Islet of Langerhans (tissue), 1 donor: ENCODE measurements around the gene NFAT5.

Experiments used
- FAIRE-seq: peaks from one replicate; lab custom pipeline; 2011; peaks lifted over from hg19 to GRCh38; lab: Jason Lieb, UNC

Gene NFAT5

DNA sequence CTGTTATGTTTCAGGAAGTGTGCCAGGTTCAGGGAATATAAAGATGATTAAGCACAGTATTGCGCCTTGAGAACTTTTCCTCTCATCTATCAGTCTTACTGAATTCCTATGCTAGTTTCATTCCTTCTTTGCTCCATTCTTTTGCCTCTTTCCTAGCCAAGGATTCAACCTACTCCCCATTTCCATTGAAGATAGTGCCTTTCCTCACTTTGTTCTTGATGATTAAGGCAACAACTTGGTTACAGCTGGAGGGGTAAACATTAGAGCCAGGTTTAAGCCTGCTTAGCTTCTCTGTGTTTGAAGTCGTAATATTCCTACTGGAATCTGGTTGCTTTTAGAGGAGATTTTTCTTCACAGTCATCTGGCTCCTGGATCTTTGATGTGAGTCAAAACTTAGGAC is 85.5 kb downstream of the NFAT5 start:
- no peak for FAIRE-seq

DNA sequence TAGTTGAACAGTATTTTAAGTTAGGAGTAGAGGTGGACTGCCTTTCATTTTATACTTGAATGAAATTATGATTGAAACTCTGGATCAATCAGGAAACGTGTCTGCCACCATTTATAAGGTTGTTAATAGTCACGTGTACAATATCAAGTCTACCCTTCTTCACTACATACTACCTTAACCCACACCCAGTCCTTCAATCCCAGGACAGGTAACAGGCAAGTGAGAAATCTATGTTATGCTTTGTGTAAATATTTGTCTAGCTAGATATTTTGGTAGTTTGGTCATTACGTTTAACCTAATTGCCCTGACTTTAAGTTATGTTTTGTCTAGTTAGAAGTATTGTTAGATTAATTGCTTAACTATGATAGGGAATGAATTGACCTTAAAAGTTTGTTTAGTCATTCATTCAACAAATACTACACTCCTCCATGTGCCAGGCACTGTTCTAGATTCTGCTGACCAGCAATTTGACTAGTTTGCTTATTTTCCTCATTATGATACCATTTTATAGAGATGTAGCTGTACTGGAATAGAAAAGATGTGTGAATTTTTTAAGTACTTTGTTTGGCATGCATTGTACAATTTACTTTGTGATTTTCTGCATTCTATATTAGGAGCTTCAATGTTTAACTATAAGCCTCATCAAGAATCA is 88.6 kb downstream of the NFAT5 start:
- no peak for FAIRE-seq

DNA sequence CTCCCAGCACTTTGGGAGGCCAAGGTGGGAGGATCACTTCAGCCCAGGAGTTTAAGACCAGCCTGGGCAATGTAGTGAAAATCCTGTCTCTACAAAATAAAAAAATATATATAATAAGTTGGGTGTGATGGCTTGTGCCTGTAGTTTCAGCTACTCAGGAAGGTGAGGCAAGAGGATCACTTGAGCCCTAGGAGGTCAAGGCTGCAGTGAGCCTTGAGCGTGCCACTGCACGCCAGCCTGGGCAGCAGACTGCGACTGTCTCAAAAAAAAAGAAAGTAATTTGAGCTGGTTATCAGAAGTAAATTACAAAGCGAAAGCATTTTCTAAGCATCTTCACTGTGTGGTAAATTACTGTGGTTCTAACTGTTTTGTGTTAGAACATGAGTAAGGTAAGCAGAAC is 94.4 kb downstream of the NFAT5 start:
- no peak for FAIRE-seq

DNA sequence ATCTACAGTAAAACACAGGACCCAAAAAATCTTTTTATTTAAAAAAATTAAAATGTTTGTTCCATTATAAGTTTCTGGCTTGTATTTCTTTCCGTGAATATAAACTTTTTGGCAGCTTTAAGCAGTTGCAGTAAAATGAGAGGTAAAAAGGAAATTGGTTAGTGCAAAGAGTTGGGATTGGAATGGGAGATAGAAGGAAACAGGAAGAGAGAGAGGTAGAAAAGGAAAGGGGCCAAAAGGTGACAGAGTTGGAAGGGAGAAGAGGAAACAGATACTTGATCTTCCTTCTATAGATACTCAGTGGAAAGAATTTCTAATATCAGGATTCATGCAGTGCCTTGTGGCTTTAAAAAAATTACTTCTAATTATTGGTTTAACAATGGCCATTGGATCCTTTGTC is 97.1 kb downstream of the NFAT5 start:
- no peak for FAIRE-seq

DNA sequence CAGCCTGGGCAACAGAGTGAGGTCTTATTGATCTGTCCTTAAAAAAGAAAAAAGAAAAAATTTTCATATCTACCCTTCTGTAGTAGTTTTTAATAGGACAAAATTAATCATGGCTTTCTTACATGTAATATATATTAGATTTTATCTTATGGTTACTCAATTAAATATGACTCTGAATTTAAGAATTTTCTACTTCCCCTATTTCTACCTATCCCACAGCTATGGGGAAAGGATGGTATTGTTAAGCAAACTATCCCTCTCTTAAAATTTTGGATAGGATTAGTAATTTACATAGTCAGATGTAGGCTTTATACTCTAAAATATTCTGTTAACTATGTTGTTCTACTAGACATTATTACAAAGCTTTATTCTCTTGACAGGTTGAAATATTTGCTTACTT is 98.1 kb downstream of the NFAT5 start:
- FAIRE-seq: no peak

DNA sequence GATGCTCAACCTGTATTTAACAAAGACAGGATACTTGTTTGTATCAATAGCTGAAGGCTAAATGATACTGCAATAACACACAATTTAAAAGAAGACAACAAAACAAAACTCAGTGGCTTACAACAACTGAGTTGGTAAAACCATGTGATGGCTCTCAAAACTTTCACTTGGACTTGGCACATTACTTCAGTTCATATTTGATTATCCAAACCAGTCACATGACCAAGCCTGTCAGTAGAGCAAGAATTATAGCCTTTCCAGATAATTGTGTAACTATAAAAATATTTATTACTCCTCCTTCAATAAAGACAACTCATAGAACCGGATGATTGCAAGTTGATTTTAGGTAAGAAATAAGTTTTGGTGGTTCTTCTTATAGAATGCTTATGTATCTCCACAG is 103.8 kb downstream of the NFAT5 start:
- FAIRE-seq: no peak

DNA sequence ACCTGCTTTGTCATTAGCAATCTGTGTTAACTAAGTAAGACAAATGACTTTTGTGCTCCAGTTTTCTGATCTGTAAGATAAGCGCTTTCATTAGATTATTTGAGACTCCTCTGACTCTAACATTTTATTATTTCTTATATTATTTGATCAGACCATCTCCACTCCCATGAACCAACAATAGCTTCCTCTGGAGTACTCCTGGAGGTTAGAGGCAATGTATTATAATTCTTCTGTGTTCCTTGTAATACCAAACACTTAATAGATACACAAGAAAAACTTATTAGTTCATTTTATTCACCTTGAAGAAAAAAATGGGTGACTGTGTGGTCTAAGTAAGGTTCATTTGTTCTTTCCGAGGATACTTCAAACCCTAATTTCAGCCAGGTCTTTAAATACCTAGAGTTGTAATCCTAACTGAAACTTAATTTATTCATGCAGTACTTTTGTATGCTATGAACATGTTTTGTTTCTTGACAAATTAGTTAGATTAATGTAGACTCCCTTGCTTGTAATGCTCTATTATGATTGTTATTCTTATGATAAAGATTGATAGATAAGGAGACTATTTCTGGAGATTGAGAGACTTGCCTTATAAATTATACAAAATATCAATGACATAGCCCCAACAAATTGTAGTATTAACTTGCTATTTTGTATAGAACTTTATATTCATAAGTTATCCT is 106.7 kb downstream of the NFAT5 start:
- FAIRE-seq: no peak

DNA sequence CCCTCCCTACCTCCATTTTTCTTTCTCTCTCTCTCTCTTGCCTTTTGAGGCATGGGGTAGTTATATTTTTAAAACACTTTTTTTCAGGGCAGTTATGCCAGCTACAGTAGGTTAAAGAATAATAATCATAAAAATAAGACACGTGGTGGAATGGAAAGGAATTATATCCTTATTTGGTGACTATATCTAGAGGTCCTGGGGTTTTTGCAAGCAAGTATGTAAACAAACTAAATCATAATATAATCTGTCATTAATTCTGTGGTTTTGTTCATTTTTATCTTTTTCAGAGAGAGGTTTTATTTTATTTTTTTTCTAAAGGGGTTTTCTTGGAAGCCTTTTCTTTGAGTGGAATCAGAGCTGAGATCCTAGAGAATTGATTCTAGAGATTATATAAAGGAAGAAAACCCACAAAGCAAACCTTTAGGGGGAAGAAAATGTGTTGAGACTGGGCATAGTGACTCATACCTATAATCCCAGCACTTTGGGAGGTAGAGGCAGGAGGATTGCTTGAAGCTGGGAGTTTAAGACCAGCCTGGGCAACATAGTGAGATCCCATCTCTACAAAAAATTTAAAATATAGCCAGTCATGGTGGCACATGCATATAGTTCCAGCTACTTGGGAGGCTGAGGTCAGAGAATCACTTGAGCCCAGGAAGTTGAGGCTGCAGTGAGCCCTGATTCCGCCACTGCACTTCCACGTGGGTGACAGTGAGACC is 107.4 kb downstream of the NFAT5 start:
- FAIRE-seq: no peak

DNA sequence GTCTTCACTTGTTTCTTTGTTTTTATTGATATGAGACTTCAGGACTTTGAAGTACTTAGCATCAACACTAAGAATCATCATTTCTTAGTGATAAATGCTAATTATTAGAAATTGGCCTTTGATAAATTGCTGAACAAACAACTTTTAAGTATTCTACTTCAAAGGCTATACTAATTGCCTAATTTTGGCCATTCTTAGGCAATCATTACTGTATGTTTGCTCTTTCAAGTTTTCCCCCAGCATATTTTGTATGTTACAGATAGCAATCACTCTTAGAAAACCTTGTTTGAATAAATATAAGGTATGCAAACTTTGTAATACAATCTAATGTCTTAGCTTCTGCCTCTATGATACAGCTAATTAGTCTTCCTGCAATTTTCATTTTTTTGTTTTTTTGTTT is 114.6 kb downstream of the NFAT5 start:
- no peak for FAIRE-seq

DNA sequence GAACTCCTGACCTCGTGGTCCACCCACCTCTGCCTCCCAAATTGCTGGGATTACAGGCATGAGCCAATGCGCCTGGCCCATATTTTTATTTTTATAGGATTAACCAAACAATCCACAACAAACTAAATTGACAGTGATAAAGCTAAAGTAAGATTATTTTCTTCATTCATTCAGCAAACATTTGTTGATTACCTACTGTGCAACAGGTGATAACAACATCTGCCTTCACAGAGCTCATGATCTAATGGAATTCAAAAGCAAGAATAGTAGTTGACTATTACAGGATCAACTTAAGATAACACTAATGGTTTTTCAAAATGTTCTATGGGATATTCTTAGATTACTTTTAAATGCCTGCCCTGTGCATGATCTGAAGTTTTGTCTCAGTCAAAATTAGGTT is 122.8 kb downstream of the NFAT5 start:
- FAIRE-seq: no peak

DNA sequence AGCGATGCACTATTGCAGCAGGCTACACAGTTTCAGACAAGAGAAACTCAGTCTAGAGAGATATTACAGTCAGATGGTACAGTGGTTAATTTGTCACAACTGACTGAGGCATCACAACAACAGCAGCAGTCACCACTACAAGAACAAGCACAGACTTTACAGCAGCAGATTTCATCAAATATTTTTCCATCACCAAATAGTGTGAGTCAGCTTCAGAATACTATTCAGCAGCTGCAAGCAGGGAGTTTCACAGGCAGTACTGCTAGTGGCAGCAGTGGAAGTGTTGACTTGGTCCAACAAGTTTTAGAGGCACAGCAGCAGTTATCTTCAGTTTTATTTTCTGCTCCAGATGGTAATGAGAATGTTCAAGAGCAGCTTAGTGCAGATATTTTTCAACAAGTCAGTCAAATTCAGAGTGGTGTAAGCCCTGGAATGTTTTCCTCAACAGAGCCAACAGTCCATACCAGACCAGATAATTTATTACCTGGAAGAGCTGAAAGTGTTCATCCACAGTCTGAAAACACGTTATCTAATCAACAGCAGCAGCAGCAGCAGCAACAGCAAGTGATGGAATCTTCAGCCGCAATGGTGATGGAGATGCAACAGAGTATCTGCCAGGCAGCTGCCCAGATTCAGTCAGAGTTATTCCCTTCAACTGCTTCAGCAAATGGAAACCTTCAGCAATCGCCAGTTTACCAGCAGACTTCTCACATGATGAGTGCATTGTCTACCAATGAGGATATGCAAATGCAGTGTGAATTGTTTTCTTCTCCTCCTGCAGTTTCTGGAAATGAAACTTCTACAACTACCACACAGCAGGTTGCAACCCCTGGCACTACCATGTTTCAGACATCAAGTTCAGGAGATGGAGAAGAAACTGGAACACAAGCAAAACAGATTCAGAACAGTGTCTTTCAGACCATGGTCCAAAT is 126.5 kb downstream of the NFAT5 start:
- FAIRE-seq: no peak

DNA sequence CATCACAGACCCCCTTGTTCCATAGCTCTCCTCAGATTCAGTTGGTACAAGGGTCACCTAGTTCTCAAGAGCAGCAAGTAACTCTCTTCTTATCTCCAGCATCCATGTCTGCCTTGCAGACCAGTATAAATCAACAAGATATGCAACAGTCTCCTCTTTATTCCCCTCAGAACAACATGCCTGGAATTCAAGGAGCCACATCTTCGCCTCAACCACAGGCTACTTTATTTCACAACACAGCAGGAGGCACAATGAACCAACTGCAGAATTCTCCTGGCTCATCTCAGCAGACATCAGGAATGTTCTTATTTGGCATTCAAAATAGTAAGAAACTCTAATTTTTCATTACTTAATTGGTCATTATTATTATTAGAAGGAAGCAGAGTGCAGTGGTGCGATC is 128.2 kb downstream of the NFAT5 start:
- FAIRE-seq: no peak

DNA sequence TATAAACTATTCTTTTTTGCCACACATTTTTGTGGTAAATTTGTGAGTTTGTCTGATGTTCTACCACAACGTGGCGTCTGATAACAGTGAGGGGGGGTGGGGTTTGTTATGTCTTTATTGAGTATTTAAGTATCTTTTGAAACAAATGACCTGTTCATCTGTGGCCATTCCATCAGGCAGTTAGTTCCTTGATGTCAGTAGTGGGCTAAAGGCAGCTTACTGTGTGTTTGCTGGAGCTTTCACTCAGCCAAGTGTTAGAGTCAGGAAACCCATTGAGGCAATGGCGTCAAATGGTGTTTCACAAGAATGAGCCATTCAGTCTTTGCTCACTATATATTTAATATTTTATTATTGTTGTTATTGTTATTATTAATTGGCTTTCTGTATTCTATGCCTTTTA is 132.6 kb downstream of the NFAT5 start:
- FAIRE-seq: no peak

DNA sequence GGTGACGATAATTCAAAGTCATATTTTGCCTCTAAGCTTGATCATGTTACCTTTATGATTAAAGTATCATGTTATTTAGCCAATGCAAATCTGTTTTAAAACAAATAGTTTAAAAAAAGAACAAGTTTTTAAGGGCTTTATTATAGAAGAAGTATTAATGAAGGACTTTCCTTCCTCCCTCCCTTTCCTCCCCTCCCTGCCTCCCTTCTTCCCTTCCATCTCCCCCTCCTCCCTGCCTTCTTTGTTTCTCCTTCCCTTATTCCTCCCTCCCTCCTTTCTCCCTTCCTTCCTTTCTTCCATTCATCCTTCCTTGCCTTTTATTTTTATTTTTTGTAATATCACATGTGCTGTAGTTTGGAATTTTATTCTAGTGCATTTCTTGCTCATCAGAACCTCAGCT is 134.1 kb downstream of the NFAT5 start:
- FAIRE-seq: no peak

DNA sequence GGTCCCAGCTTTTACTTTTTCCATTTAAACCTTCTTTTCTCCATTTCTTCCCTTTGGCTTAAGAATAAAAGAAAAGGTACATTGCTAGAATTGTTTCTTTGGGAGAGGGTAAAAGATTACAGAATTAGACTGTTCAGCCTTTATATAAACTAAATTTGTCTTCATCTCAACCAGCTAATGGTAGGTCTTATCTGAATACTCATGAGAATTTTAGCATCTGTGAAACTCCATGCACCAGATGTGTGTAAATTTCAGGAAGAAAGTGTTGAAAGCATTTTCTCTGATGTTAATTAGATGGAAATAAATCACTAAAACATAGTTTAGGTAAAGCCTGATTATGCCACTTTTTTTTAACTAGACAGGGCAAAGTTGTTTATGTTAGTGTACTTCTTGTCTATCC is 135.7 kb downstream of the NFAT5 start:
- no peak for FAIRE-seq

DNA sequence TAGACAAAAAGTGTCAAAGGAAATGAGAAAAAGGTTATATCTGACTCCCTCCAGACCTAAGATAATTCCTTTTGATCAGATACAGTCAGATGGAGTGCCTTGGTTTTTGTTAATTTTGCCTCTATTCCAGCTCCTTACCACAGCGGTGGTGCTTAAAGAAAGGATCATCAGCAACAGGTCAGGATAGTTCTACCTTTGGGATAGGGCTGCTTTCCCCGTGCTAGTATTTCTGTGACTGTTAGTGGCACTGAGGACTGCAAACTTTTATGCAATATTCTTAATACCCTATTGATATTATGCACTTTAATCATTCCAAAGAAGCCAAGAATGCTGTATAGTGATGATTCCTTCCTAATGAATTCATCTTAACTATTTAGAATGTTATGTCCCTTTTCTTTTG is 136.1 kb downstream of the NFAT5 start:
- no peak for FAIRE-seq

DNA sequence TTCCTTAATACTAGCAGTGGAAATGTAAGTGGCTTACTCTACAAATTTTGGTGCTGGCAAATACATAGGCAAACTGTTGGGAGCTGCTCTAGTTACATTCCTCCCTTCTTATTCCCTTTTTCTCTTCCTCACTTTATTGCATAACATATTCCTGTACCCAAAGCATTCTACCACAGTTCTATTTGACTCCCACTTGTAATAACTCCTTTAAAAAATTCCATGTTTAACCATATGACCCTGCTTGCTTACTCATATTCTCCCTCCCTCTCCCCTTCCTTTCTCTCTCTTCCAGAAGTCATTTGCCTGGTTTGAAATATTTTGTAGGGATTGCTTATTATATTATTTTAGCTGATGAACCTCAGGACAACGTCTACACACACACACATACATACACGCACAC is 137.9 kb downstream of the NFAT5 start:
- FAIRE-seq: no peak

DNA sequence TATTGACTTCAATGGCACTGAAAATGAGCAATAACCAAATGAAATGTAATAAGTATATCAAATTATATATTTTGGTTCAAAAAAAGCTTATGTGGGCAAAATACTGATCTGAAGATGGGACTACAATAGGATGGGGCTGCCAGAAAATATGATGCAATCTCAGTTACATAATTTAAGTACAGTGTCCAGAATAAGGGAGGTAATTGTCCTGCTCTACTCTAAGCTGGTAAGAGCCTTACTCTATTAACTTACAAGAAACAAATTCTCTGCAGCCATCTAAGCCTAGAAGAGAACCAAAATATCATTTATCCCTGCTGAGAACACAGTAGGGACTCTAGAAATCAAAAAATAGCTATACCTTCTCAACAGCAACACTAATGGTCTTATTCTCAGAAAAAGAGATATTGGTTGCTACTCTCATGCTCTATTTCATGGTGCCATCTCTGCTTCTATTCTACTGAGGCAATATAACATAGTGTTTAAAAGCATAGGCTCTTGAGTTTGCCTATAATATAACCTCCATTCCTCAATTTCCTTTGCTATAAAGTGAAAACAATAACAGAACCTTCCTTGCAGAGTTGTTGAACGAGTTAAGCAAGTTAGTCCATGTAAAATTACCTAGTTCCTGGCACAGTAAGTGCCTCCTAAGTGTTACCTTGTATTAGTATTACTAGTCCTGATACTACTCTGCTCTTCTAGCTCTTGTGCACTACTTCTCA is 140.6 kb downstream of the NFAT5 start:
- no peak for FAIRE-seq

DNA sequence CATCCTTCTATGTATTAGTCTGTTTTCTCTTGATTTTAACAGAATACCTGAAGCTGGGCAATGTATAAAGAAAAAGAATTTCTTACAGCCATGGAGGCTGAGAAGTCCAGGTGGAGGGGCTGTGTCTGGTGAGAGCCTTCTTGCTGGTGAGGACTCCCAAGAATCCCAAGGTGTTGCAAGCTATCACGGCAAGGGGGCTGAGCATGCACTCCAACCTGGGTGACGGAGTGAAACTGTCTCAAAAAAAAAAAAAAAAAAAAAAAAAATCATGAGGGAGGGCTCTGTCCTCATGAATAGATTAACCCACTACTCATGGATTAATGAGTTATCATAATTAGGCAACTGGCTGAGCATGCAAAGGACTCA is 141.2 kb downstream of the NFAT5 start:
- no peak for FAIRE-seq

DNA sequence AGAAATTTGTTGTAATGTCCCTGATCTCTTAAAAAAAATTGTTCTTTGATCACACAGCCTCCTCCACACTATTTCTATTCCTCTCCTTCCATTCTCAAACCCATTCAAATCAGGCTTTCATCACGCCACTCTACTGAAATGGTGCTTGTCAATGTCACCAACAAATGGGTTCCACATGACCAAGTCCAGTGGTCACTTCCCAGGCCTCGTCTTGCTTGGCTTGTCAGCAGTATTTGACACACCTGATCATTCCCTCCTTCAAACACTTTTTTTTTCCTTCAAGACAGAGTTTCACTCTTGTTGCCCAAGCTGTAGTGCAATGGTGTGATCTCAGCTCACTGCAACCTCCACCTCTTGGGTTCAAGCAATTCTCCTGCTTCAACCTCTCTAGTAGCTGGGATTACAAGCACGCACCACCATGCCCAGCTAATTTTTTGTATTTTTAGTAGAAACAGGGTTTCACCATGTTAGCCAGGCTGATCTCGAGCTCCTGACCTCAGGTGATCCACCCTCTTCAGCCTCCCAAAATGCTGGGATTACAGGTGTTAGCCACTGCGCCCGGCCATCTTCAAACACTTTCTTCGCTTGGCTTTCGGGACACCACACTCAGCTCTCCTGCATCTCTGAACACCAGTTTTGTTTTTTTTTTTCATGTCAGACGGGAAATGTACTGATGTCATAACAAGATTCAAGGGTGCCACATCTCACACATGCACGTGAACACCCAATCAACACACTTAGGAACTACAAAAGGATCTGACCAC is 142.3 kb downstream of the NFAT5 start:
- FAIRE-seq: no peak

DNA sequence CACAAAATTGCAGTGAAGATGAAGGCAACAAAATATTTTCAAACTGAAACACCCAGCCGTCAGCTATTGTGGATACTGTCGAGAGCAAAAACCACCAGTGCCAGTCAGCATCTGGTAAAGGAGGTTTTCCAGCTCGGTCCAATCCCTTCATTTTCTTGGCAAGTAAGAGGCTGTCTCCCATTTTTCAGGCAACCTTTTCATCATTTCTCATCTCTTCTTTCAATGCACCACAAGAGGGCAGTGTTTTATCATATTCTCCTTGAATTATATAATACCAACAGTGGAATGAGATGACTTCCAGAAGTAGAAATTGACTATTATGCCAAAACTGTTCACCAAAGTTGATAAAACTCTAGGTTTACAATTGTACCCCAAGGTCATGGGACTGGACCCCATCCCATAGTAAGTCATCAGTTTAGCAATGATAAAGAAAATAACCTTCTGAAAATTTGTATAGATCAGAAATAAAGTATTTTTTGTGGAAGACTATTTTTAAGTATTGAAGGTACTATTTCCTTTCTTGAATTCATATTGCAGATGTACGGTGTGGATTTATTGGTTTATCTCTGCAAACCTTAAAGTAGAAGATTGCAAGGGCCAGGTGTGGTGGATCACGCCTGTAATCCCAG is 143.8 kb downstream of the NFAT5 start:
- peak; percentile 93 for FAIRE-seq
